Lower lobe of right lung (tissue), 2 donors: Measurements from ENCODE around the gene CMTM4. TPM values are rescaled to one million over a fixed set of nuclear protein-coding genes. Genes with fewer than 3 reads are reported as not detected.

ENCODE experiments used
- ATAC-seq, 2 donors: fragments of 200-7000 bp; cut with Tn5 transposase; one replicate each; pipeline ENCODE4 v1.9.1; 2020 to 2022; ENCODE audit warnings: mild to moderate bottlenecking in 2 of 2, moderate library complexity in 2 of 2
- DNase-seq: peaks from one replicate; pipeline ENCODE4 v3.0.0-alpha.2; 2020
- H3K27ac ChIP-seq: fragments of 200-600 bp; one replicate; pipeline ENCODE4 v1.8.0; 2022
- H3K27me3 ChIP-seq: fragments of 200-600 bp; one replicate; pipeline ENCODE4 v1.8.0; 2022; ENCODE audit warnings: low read depth
- H3K36me3 ChIP-seq: fragments of 200-600 bp; one replicate; pipeline ENCODE4 v1.8.0; 2022; ENCODE audit warnings: mild to moderate bottlenecking
- H3K4me1 ChIP-seq: fragments of 200-600 bp; one replicate; pipeline ENCODE4 v1.8.0; 2022
- H3K4me3 ChIP-seq: fragments of 200-600 bp; one replicate; pipeline ENCODE4 v1.8.0; 2022; ENCODE audit warnings: mild to moderate bottlenecking
- H3K9me3 ChIP-seq: fragments of 200-600 bp; one replicate; pipeline ENCODE4 v1.8.0; 2022
- intact Hi-C: fragments of 100-400 bp; cut with DNase I; formaldehyde crosslinking; loops from one replicate; pipeline ENCODE4 v1.11.0; 2022
- total RNA-seq: library from RNA; stranded (reverse); fragmentation: NEBNext Ultra II Directional; extraction: Animal tissue kit (Norgen Biotek cat#: 25700); gene quantifications from one replicate; pipeline ENCODE4 v1.2.1, GENCODE V29; 2021
- TF ChIP-seq, protein P1 (sequence below): fragments of 200-600 bp; IDR thresholded peaks from one replicate; pipeline ENCODE4 v1.8.0; 2022; ENCODE audit warnings: antibody characterized with exemption, mild to moderate bottlenecking
- donor health status: DM: no; HTN: yes; CAD: no; lungs with severe emphysema.

CMTM4 gene
- total RNA-seq, 1 donor from 2014 or later = 52.5 TPM

DNA sequence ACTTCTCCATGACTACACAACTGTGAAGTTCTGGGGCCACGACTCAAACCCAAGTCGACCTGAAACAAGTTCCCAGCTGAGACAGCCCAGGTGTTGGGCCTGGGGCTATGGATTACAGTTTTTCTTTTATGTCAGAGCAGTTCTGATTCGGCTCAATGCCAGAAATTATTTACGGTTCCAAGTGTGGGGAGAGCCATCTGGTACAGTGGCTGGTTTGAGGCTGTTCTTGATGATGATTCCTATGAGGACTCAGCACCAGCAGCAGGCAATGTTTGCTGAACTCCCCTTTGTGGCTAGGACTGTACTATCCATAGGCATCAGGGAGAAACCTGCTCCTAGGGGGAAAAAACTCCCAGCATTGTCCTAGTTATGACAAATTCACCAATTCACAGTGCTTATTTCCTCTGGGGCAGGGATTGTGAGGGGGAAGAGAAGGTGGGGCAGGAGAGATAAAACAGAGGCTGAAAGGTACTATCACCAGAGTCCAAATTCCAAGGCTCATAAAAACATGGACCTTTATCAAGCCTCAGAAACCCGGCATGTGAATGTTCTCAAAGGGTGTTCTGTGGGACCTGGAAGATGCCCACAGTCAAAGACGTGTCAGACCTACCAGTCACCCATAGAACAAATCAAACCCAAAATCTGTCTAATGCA lies 18.2 kb upstream of the CMTM4 start:
- Histone ChIP-seq H3K4me3 (no peak overlapping the region), H3K27me3 (no peaks in the 10 kb centered on the region), H3K9me3 (no peaks in the 10 kb centered on the region), H3K36me3 (peaks cover 21% of the 10 kb centered on the region), H3K4me1 (no peaks in the 10 kb centered on the region), H3K27ac (no peak overlapping the region)
- ATAC-seq (no peak), DNase-seq (no peak)
- intact Hi-C loops = no loop called here
- TF ChIP-seq, protein P1, sequence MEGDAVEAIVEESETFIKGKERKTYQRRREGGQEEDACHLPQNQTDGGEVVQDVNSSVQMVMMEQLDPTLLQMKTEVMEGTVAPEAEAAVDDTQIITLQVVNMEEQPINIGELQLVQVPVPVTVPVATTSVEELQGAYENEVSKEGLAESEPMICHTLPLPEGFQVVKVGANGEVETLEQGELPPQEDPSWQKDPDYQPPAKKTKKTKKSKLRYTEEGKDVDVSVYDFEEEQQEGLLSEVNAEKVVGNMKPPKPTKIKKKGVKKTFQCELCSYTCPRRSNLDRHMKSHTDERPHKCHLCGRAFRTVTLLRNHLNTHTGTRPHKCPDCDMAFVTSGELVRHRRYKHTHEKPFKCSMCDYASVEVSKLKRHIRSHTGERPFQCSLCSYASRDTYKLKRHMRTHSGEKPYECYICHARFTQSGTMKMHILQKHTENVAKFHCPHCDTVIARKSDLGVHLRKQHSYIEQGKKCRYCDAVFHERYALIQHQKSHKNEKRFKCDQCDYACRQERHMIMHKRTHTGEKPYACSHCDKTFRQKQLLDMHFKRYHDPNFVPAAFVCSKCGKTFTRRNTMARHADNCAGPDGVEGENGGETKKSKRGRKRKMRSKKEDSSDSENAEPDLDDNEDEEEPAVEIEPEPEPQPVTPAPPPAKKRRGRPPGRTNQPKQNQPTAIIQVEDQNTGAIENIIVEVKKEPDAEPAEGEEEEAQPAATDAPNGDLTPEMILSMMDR = no peak

DNA sequence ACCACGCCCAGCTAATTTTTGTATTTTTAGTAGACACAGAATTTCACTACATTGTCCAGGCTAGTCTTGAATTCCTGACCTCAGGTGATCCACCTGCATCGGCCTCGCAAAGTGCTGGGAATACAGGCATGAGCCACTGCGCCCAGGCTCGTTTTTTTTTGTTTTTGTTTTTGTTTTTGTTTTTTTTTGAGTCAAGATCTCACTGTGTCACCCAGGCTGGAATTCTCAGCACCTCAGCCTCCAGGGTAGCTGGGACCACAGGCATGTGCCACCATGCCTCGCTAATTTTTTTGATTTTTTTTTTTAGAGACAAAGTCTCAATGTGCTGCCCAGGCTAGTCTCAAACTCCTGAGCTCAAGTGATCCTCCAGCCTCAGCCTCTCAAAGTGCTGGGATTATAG lies 17.5 kb upstream of the CMTM4 start:
- intact Hi-C loops = no loop called here
- TF ChIP-seq, protein P1 = no peak
- ATAC-seq = no peak

GRCh38 chr16:66713076-66713475 lies 16.5 kb upstream of the CMTM4 start:
- ATAC-seq = no peak
- Histone ChIP-seq H3K36me3 (peaks cover 4% of the 10 kb centered on the region), H3K4me3 (no peak overlapping the region), H3K9me3 (no peaks in the 10 kb centered on the region), H3K27me3 (no peaks in the 10 kb centered on the region), H3K4me1 (no peaks in the 10 kb centered on the region), H3K27ac (no peak overlapping the region)
- DNase-seq = no peak
- TF ChIP-seq, protein P1 = no peak
- intact Hi-C loops = no loop called here

More for the DNA sequence above, 17.5 kb upstream of the CMTM4 start:
- Histone ChIP-seq H3K36me3 (peaks cover 14% of the 10 kb centered on the region), H3K4me1 (no peaks in the 10 kb centered on the region), H3K9me3 (no peaks in the 10 kb centered on the region), H3K27ac (no peak overlapping the region), H3K27me3 (no peaks in the 10 kb centered on the region), H3K4me3 (no peak overlapping the region)
- no peak for DNase-seq

- H3K27ac ChIP-seq = no peak overlapping the region
- H3K4me1 ChIP-seq = no peaks in the 10 kb centered on the region
- DNase-seq (no peak), ATAC-seq (peak in 1 of 2 donors; percentile 31)
- H3K9me3 ChIP-seq = no peaks in the 10 kb centered on the region
- intact Hi-C loops = no loop called here
- TF ChIP-seq, protein P1 = no peak
- no peak overlapping the region for H3K4me3 ChIP-seq
- no peaks in the 10 kb centered on the region for H3K36me3 ChIP-seq
- no peaks in the 10 kb centered on the region for H3K27me3 ChIP-seq
Measured at GRCh38 chr16:66712512-66712911, 16.0 kb upstream of the CMTM4 start.

GRCh38 chr16:66711581-66711980 lies 15.0 kb upstream of the CMTM4 start:
- no peak overlapping the region for H3K27ac ChIP-seq
- DNase-seq = no peak
- H3K4me1 ChIP-seq = peaks cover 3% of the 10 kb centered on the region
- H3K27me3 ChIP-seq = no peaks in the 10 kb centered on the region
- H3K9me3 ChIP-seq = no peaks in the 10 kb centered on the region
- no peaks in the 10 kb centered on the region for H3K36me3 ChIP-seq
- no peak for ATAC-seq
- intact Hi-C loops = no loop called here
- TF ChIP-seq, protein P1 = no peak
- no peak overlapping the region for H3K4me3 ChIP-seq
